ENCODE measurements around the gene CDH23.

Gene CDH23

GRCh38 chr10:71818674-71819260 lies 422.0 kb downstream of the CDH23 start:
- DNase-seq (ENCODE audit: low spot score): no peak

- no peak for DNase-seq (ENCODE audit: low spot score)
These were observed 422.7 kb downstream of the CDH23 start for GRCh38 chr10:71819441-71819861.

- DNase-seq (ENCODE audit: low spot score): no peak
These were observed 423.3 kb downstream of the CDH23 start for GRCh38 chr10:71819985-71820384.

GRCh38 chr10:71820966-71821365 lies 424.2 kb downstream of the CDH23 start:
- no peak for DNase-seq (ENCODE audit: low spot score)

GRCh38 chr10:71821909-71822763 lies 425.4 kb downstream of the CDH23 start:
- DNase-seq (ENCODE audit: low spot score): no peak

- no peak for DNase-seq (ENCODE audit: low spot score)
These were observed 426.6 kb downstream of the CDH23 start for GRCh38 chr10:71823356-71823755.

GRCh38 chr10:71824333-71824732 lies 427.6 kb downstream of the CDH23 start:
- no peak for DNase-seq (ENCODE audit: low spot score)

GRCh38 chr10:71825217-71825616 lies 428.5 kb downstream of the CDH23 start:
- no peak for DNase-seq (ENCODE audit: low spot score)

- DNase-seq (ENCODE audit: low spot score): no peak
These were observed 431.1 kb downstream of the CDH23 start for GRCh38 chr10:71827852-71828251.

GRCh38 chr10:71828702-71829101 lies 432.0 kb downstream of the CDH23 start:
- no peak for DNase-seq (ENCODE audit: low spot score)

GRCh38 chr10:71829171-71829570 lies 432.5 kb downstream of the CDH23 start:
- no peak for DNase-seq (ENCODE audit: low spot score)

- no peak for DNase-seq (ENCODE audit: low spot score)
These were observed 433.2 kb downstream of the CDH23 start for GRCh38 chr10:71829896-71830295.

- no peak for DNase-seq (ENCODE audit: low spot score)
These were observed 434.0 kb downstream of the CDH23 start for GRCh38 chr10:71830726-71831125.

- DNase-seq (ENCODE audit: low spot score): no peak
These were observed 435.2 kb downstream of the CDH23 start for GRCh38 chr10:71831646-71832552.

GRCh38 chr10:71832967-71833366 lies 436.2 kb downstream of the CDH23 start:
- DNase-seq (ENCODE audit: low spot score): no peak

- DNase-seq (ENCODE audit: low spot score): no peak
These were observed 437.0 kb downstream of the CDH23 start for GRCh38 chr10:71833451-71834342.

GRCh38 chr10:71834343-71834674 lies 437.6 kb downstream of the CDH23 start:
- no peak for DNase-seq (ENCODE audit: low spot score)

GRCh38 chr10:71835671-71836595 lies 439.2 kb downstream of the CDH23 start:
- peak; percentile 93 for DNase-seq (ENCODE audit: low spot score)

GRCh38 chr10:71836596-71836974 lies 439.9 kb downstream of the CDH23 start:
- peak; percentile 57 for DNase-seq (ENCODE audit: low spot score)

GRCh38 chr10:71837098-71837827 lies 440.5 kb downstream of the CDH23 start:
- peak; percentile 59 for DNase-seq (ENCODE audit: low spot score)

Measured in globus pallidus (tissue), 1 donor.